Hematopoietic multipotent progenitor cell treated with erythropoietin and hydrocortisone succinate and interleukin-3 and kit ligand, for 17 days (in vitro differentiated cells): ENCODE data around the gene RPL22L1.
"Not testable (repeated sequence)": the region's sequence is repeated elsewhere in the genome, so short reads cannot be mapped to it uniquely, and the experiment has no call there.

Experiments used
- DNase-seq: peaks from one replicate; pipeline ENCODE4 v3.0.0-alpha.2; 2015; ENCODE audit warnings: low spot score

The RPL22L1 gene

GRCh38 chr3:170869645-170870593, at the start of gene RPL22L1:
Gene RPL22L1 (minus strand): TSS chr3:170870195. CDS start chr3:170870167, 28 bp downstream.
- DNase-seq = peak; percentile 90

- DNase-seq = no peak
Observed at GRCh38 chr3:170918715-170919114, 48.7 kb upstream of the RPL22L1 start.

- DNase-seq = no peak
Observed at GRCh38 chr3:170914690-170915089, 44.7 kb upstream of the RPL22L1 start.

GRCh38 chr3:170914212-170914611, 44.2 kb upstream of the RPL22L1 start:
- no peak for DNase-seq

- no peak for DNase-seq
Observed at GRCh38 chr3:170911051-170911450, 41.1 kb upstream of the RPL22L1 start.

GRCh38 chr3:170910542-170910941, 40.5 kb upstream of the RPL22L1 start:
- no peak for DNase-seq

GRCh38 chr3:170909129-170909903, 39.3 kb upstream of the RPL22L1 start:
- DNase-seq = no peak

GRCh38 chr3:170908235-170909116, 38.5 kb upstream of the RPL22L1 start, which contains the start of gene EIF5A2:
Gene EIF5A2 (minus strand): TSS chr3:170908637. CDS start chr3:170907806, 831 bp downstream.
- DNase-seq = peak; percentile 93

GRCh38 chr3:170907637-170908234, 37.7 kb upstream of the RPL22L1 start:
- no peak for DNase-seq

- DNase-seq = no peak
Observed at GRCh38 chr3:170905862-170906261, 35.9 kb upstream of the RPL22L1 start.

- DNase-seq = peak; percentile 33
Observed at GRCh38 chr3:170903123-170903522, 33.1 kb upstream of the RPL22L1 start.

- no peak for DNase-seq
Observed at GRCh38 chr3:170899455-170899854, 29.5 kb upstream of the RPL22L1 start.

GRCh38 chr3:170897978-170898377, 28.0 kb upstream of the RPL22L1 start:
- no peak for DNase-seq

- DNase-seq = not testable (repeated sequence)
Observed at GRCh38 chr3:170897199-170897598, 27.2 kb upstream of the RPL22L1 start.

- no peak for DNase-seq
Observed at GRCh38 chr3:170896781-170897180, 26.8 kb upstream of the RPL22L1 start.

- not testable (repeated sequence) for DNase-seq
Observed at GRCh38 chr3:170896333-170896732, 26.3 kb upstream of the RPL22L1 start.

GRCh38 chr3:170893895-170894294, 23.9 kb upstream of the RPL22L1 start:
- DNase-seq = no peak

- no peak for DNase-seq
Observed at GRCh38 chr3:170889630-170890029, 19.6 kb upstream of the RPL22L1 start.

GRCh38 chr3:170889132-170889531, 19.1 kb upstream of the RPL22L1 start:
- DNase-seq = no peak

GRCh38 chr3:170884109-170884930, 14.3 kb upstream of the RPL22L1 start:
- DNase-seq = not testable (repeated sequence)
